ENCODE data around the gene RHOJ. TPM values are rescaled to one million over a fixed set of nuclear protein-coding genes. Genes with fewer than 3 reads are reported as not detected.

RHOJ gene
- total RNA-seq, 1 donor from 2014 or later, result 0.54 TPM

DNA sequence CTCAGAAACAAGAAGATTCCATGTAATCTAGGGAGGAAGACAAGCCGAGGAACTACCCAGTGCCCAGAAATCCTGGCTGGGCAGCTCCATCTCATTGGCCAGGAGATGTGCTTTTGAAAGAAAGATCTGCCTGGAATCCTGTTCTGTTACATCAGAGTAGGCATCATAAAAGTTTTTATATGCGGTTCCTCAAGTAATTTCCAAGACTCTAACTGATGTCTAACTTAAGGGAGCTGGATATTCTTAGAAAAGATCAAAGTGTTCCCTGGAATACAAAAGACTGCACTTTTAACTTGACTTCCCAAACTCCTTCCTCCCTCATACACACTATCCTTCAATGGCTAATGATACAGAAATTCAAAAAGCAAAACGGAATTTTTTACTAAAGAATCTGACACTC is 16.3 kb downstream of the RHOJ start:
- no peak for DNase-seq (ENCODE audit: low read depth)
- H3K4me3 ChIP-seq (ENCODE audit: low read depth, low read length), result no peak overlapping the region
- peaks cover 2% of the 10 kb centered on the region for H3K27me3 ChIP-seq (ENCODE audit: control insufficient read depth, insufficient read depth, low read length)
- no peaks in the 10 kb centered on the region for H3K36me3 ChIP-seq (ENCODE audit: control insufficient read depth, insufficient read depth, low read length)
- TF ChIP-seq, protein P1, sequence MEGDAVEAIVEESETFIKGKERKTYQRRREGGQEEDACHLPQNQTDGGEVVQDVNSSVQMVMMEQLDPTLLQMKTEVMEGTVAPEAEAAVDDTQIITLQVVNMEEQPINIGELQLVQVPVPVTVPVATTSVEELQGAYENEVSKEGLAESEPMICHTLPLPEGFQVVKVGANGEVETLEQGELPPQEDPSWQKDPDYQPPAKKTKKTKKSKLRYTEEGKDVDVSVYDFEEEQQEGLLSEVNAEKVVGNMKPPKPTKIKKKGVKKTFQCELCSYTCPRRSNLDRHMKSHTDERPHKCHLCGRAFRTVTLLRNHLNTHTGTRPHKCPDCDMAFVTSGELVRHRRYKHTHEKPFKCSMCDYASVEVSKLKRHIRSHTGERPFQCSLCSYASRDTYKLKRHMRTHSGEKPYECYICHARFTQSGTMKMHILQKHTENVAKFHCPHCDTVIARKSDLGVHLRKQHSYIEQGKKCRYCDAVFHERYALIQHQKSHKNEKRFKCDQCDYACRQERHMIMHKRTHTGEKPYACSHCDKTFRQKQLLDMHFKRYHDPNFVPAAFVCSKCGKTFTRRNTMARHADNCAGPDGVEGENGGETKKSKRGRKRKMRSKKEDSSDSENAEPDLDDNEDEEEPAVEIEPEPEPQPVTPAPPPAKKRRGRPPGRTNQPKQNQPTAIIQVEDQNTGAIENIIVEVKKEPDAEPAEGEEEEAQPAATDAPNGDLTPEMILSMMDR (IDR thresholded peaks at IDR 0.05; ENCODE audit: insufficient read depth, low read length, poor library complexity, severe bottlenecking), result no peak

DNA sequence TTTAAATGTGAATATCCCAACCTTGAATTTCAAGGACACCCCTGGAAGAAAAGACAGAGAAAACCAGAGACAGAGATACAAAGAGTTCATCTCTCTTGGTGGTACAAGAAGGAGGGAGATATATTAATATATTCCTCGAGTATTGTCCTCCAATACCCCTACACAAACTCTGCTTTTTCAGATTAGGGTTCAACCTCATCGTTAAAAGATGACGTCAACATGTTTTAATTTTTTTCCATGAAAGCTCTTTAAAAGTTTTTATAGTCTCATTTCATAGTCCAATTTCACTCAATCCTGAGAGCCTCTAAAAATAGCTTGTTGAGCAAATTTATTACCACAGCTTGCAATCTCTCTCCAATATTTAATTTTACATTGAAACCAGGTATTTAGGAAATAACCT is 19.4 kb downstream of the RHOJ start:
- H3K27me3 ChIP-seq (ENCODE audit: control insufficient read depth, insufficient read depth, low read length), result peaks cover 2% of the 10 kb centered on the region
- DNase-seq (ENCODE audit: low read depth), result no peak
- H3K36me3 ChIP-seq (ENCODE audit: control insufficient read depth, insufficient read depth, low read length), result no peaks in the 10 kb centered on the region
- TF ChIP-seq, protein P1 (IDR thresholded peaks at IDR 0.05; ENCODE audit: insufficient read depth, low read length, poor library complexity, severe bottlenecking), result no peak
- H3K4me3 ChIP-seq (ENCODE audit: low read depth, low read length), result no peak overlapping the region

- Histone ChIP-seq H3K27me3 (ENCODE audit: control insufficient read depth, insufficient read depth, low read length) (peaks cover 2% of the 10 kb centered on the region), H3K36me3 (ENCODE audit: control insufficient read depth, insufficient read depth, low read length) (no peaks in the 10 kb centered on the region), H3K4me3 (ENCODE audit: low read depth, low read length) (no peak overlapping the region)
- no peak for DNase-seq (ENCODE audit: low read depth)
- TF ChIP-seq, protein P1 (IDR thresholded peaks at IDR 0.05; ENCODE audit: insufficient read depth, low read length, poor library complexity, severe bottlenecking), result no peak
Observed at GRCh38 chr14:63224196-63224595, 20.0 kb downstream of the RHOJ start.

GRCh38 chr14:63228217-63228616 is 24.0 kb downstream of the RHOJ start:
- Histone ChIP-seq H3K4me3 (ENCODE audit: low read depth, low read length) (no peak overlapping the region), H3K27me3 (ENCODE audit: control insufficient read depth, insufficient read depth, low read length) (no peaks in the 10 kb centered on the region), H3K36me3 (ENCODE audit: control insufficient read depth, insufficient read depth, low read length) (no peaks in the 10 kb centered on the region)
- DNase-seq (ENCODE audit: low read depth), result no peak
- TF ChIP-seq, protein P1 (IDR thresholded peaks at IDR 0.05; ENCODE audit: insufficient read depth, low read length, poor library complexity, severe bottlenecking), result no peak

DNA sequence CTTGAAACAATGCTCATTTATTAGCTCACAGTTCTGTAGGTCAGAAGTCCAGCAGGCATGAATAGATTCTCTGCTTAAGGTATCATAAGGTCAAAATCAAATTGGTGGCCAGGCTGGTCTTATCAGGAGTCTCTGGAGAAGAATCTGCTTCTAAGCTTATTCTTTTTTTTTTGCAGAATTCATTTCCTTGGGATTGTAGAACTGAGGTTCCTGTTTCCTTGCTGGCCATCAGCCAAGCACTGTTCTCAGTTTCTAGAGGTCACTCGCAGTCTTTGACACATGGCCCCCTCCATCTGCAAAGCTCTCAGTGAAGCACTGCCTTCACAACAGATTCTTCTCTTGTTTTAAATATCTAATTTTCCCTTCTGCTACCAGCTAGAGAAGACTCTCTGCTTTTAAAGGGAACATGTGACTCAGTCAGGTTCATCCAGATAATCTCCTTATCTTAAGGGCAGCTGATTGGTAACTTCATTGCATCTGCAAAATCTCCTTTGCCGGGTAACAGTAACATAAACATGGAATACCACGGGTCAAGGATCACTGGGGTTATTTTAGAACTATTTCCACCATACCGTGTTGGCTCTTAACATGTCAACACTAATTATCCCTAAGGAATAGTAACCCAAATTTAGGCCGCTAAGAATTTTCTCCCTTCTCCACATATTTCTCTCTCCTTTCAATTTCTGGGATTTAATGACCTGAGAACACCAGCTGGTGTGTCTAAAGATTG is 25.3 kb downstream of the RHOJ start:
- no peak for DNase-seq (ENCODE audit: low read depth)
- no peaks in the 10 kb centered on the region for H3K27me3 ChIP-seq (ENCODE audit: control insufficient read depth, insufficient read depth, low read length)
- H3K36me3 ChIP-seq (ENCODE audit: control insufficient read depth, insufficient read depth, low read length), result no peaks in the 10 kb centered on the region
- TF ChIP-seq, protein P1 (IDR thresholded peaks at IDR 0.05; ENCODE audit: insufficient read depth, low read length, poor library complexity, severe bottlenecking), result no peak
- no peak overlapping the region for H3K4me3 ChIP-seq (ENCODE audit: low read depth, low read length)

DNA sequence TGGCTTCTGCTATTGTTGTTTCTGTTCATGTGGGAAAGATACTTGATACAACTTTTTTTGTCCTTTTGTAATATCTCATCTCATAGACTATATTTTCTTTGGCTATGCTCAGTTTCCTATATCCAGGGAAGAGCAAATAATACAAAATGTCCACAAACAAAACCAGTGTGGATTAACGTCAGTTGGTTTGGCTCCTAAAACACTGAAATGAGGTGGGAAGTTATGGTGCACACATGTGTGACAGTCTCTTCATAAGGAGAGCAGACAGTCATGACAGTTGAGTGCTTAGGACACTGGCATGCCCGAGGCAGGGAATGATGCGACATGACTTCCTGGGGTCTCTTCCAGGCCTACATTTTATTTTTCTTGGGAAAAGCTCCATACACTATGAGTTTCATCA is 27.5 kb downstream of the RHOJ start:
- DNase-seq (ENCODE audit: low read depth), result no peak
- Histone ChIP-seq H3K4me3 (ENCODE audit: low read depth, low read length) (no peak overlapping the region), H3K36me3 (ENCODE audit: control insufficient read depth, insufficient read depth, low read length) (no peaks in the 10 kb centered on the region), H3K27me3 (ENCODE audit: control insufficient read depth, insufficient read depth, low read length) (no peaks in the 10 kb centered on the region)
- TF ChIP-seq, protein P1 (IDR thresholded peaks at IDR 0.05; ENCODE audit: insufficient read depth, low read length, poor library complexity, severe bottlenecking), result no peak

Measured in kidney epithelial cell (primary cell).